GM12865 (cell line): ENCODE data around the gene ROBO1.

ENCODE experiments used
- DNase-seq: peaks from one replicate; pipeline ENCODE4 v3.0.0; 2010; ENCODE audit warnings: low read depth
- H3K4me3 ChIP-seq: 2 replicates; pipeline ENCODE4 v1.5.1; 2011; ENCODE audit warnings: mild to moderate bottlenecking, low read depth, low read length, control low read depth
- CTCF ChIP-seq: IDR thresholded peaks from 2 replicates; pipeline ENCODE4 v1.5.1; 2011; ENCODE audit warnings: low read length, control low read depth, low read depth, inconsistent platforms; ENCODE audit not compliant: insufficient read depth; ENCODE audit errors: missing control alignments

The ROBO1 gene

DNA sequence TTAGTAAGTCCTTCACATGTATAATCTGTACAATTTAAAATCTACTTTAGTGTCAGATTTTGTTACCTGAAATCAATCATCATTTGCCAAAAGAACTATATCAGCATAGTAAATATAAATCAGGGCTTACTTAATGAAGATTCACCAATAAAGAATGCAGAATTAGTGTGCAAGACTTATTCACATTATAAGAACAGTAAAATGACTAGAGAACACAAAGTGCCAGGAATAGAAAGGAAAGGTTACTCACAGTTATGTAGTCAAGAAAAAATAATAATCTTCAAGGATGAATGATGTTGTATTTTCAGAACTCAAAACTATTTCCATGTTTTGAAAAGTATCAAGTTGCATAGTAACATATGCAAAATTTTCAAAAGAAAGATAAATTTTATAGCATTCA, 891.9 kb downstream of the ROBO1 start:
- TF ChIP-seq CTCF = no peak
- no peak for DNase-seq
- H3K4me3 ChIP-seq = no peak overlapping the region

GRCh38 chr3:78875436-78875835, 892.4 kb downstream of the ROBO1 start:
- no peak overlapping the region for H3K4me3 ChIP-seq
- DNase-seq = no peak

GRCh38 chr3:78873641-78874040, 894.2 kb downstream of the ROBO1 start:
- H3K4me3 ChIP-seq = no peak overlapping the region
- DNase-seq = no peak
- TF ChIP-seq CTCF = no peak

More at GRCh38 chr3:78875436-78875835, 892.4 kb downstream of the ROBO1 start:
- no peak for TF ChIP-seq CTCF

DNA sequence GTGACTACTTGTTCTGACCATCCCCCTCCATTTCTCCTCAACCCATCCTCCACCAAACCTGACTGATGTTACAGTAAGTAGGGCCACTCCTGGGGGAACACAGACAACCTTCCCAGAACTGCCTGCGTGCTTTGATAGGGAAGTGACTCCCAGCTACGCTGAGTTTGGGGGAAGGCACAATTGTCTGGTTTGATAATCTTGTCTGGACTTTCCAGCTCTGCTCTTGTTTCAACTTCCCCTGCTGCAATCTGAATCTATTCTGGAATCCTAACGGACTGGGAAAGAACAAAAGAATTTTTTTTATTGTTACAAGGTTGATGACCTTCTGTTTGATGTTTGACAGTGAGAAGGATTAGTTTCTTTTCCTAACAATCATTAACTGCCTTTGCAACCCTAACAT, 895.6 kb downstream of the ROBO1 start:
- no peak for TF ChIP-seq CTCF
- H3K4me3 ChIP-seq = no peak overlapping the region
- no peak for DNase-seq

GRCh38 chr3:78871048-78871447, 896.8 kb downstream of the ROBO1 start:
- H3K4me3 ChIP-seq = peak overlapping the region; percentile 8; the same call in 1 of the 2 replicates
- TF ChIP-seq CTCF = no peak
- peak; percentile 58 for DNase-seq

- no peak for TF ChIP-seq CTCF
- H3K4me3 ChIP-seq = no peak overlapping the region
- no peak for DNase-seq
Measured at GRCh38 chr3:78870484-78870883, 897.3 kb downstream of the ROBO1 start.

DNA sequence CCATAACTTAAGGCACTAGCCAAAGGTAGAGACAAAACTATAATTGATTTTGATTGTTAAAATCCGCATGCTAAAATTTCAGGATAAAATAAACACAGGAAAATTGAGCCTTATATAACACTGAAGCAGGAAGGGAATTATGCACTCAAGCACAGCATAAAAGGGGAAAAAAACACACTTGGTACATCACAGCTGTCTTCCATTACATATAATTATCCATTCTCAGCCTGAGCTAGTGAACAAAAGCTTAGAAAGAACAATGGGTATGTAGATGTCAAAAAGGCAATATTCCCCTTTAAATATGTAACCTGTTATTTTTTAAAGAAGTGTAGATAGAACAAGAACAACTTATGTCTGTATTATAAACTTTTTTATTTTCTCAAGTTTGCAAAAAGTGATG, 899.2 kb downstream of the ROBO1 start:
- TF ChIP-seq CTCF = no peak
- no peak overlapping the region for H3K4me3 ChIP-seq
- no peak for DNase-seq
